Right lung (tissue), 10 donors: ENCODE results near the gene CDHR2. TPM values are rescaled to one million over a fixed set of nuclear protein-coding genes. Genes with fewer than 3 reads are reported as not detected.

Experiments used
- DNase-seq, 2 donors: peaks; one replicate each; pipeline ENCODE4 v3.0.0-alpha.2; 2013
- long read RNA-seq, 8 donors: transcript quantifications; one replicate each; lab custom pipeline, GENCODE V29; 2026
- polyA plus RNA-seq, 5 donors: library from polyadenylated mRNA; unstranded; fragments of 120-200 nt; gene quantifications; one replicate each; pipeline versions ENCODE4 v1.2.1 to v1.2.3, GENCODE V29; 2013; ENCODE audit warnings: inconsistent platforms in 1 of 5, low replicate concordance in 1 of 5; ENCODE audit not compliant: insufficient read length in 5 of 5, insufficient read depth in 1 of 5

The CDHR2 gene, protein sequence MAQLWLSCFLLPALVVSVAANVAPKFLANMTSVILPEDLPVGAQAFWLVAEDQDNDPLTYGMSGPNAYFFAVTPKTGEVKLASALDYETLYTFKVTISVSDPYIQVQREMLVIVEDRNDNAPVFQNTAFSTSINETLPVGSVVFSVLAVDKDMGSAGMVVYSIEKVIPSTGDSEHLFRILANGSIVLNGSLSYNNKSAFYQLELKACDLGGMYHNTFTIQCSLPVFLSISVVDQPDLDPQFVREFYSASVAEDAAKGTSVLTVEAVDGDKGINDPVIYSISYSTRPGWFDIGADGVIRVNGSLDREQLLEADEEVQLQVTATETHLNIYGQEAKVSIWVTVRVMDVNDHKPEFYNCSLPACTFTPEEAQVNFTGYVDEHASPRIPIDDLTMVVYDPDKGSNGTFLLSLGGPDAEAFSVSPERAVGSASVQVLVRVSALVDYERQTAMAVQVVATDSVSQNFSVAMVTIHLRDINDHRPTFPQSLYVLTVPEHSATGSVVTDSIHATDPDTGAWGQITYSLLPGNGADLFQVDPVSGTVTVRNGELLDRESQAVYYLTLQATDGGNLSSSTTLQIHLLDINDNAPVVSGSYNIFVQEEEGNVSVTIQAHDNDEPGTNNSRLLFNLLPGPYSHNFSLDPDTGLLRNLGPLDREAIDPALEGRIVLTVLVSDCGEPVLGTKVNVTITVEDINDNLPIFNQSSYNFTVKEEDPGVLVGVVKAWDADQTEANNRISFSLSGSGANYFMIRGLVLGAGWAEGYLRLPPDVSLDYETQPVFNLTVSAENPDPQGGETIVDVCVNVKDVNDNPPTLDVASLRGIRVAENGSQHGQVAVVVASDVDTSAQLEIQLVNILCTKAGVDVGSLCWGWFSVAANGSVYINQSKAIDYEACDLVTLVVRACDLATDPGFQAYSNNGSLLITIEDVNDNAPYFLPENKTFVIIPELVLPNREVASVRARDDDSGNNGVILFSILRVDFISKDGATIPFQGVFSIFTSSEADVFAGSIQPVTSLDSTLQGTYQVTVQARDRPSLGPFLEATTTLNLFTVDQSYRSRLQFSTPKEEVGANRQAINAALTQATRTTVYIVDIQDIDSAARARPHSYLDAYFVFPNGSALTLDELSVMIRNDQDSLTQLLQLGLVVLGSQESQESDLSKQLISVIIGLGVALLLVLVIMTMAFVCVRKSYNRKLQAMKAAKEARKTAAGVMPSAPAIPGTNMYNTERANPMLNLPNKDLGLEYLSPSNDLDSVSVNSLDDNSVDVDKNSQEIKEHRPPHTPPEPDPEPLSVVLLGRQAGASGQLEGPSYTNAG (N-terminal part only)
- polyA plus RNA-seq: under 1 TPM; 0.33 to 0.60 (median 0.40) TPM
- long read RNA-seq, donor 1, partial matches to known transcripts: 46 of 46 reads
- long read RNA-seq, donor 1, other reads (novel, unspliced or antisense): 0 of 46 reads
- long read RNA-seq, donor 2: 0 reads
- long read RNA-seq, donor 3: 0 reads
- long read RNA-seq, donor 4: 0 reads
- long read RNA-seq, donor 5: 0 reads
- long read RNA-seq, donor 6: 0 reads
- long read RNA-seq, donor 7: 0 reads
- long read RNA-seq, donor 8: 0 reads

DNA sequence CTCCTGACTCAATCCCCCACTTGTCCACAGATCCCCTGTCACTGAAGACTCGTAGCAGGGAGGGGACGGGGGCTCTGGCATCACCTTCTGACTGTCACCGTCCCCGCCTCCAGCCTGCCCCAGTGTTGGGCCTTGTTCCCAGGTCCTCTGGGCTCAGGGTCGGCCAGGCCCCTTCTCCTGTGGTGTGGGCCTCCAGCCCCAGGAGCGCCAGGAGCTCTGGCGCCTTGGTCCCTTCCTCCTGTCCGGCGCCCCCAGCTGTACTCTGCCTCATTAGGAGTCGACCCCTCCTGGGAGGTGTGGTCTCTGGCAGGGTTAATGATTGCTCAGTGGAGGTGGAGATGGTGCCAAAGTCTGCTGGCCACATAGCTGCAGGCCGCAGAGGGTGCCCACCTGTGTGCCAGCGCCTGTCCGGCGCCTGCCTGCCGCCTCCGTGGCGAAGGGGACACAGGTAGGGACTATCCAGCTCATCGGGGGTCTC lies at the start of gene CDHR2:
TSS of gene CDHR2 (plus strand) at position 376 of the 478 bp plus-strand sequence. CDS start 16,011 bp downstream, outside the sequence.
- DNase-seq: no peak

DNA sequence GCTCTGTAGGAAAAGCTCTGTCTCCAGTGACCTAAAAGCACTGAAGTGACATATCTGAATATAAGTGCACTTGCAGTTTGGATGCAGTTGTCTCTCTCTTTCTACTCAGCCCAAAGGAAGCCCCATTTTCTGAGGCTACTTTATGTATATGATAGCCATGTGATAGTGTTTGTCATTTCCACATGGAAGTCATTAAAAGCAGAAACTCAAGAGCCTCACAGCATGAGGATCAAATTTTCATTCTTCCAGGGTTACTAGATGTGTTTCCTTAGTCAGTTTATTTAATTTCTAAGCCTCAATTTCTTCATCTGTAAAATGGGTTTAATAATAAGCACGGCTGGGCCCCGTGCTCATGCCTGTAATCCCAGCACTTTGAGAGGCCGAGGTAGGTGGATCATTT lies 48.6 kb upstream of the CDHR2 start:
- DNase-seq: no peak

DNA sequence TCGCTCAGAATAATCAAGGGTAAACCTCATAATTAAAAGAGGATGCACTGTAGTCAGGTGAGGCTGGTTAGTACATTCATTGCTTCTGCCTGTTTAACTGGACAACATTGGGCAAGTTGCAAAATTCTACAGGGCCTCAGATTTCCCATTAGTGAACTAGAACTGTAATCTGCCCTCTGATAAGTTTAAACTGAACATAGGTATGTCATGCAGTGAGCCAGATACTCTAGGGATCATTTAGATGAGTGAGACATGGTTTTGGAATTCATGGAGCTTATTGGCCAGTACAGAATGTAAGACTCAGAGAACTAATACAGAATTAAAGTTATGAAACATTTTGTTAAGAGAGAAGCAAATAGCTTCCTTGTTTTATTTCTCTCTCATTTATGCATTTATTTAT lies 47.8 kb upstream of the CDHR2 start:
- no peak for DNase-seq

DNA sequence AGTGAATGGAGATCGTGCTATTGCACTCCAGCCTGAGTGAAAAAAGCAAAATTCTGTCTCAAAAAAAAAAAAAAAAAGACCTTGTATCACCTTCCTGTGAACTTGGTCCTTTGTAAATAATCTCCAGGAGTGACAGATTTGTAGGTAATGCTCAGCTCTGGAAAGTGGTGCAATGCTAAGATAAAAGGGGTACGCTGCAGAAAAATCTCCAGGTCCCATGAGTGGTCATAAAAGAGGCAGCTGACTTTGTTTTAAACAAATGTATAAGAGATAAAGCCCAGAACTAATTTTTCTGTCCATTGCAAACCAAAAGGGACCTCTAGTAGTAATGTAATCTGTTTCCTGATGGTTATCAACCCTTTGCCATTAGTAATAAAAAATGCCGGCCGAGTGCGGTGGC lies 45.6 kb upstream of the CDHR2 start:
- DNase-seq: no peak

DNA sequence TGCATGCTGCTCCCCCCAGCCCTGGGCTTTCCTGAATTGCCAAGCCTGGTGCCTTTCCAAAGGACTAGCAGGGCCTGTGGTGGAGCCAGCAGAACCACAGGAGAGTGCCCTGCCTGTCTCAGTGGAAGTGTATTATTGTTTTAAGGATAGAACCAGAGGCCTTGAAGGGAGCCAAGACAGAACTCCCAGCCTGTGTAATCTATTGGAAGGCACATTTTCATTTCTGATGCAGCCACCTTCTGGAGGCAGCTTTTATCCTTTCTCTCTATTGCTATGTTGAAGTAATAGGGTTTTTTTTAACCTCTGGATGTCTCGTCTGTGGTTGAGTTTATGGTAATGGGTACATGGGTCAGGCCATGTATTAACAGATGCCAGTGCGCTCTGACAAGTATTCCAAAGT lies 41.2 kb upstream of the CDHR2 start:
- no peak for DNase-seq

DNA sequence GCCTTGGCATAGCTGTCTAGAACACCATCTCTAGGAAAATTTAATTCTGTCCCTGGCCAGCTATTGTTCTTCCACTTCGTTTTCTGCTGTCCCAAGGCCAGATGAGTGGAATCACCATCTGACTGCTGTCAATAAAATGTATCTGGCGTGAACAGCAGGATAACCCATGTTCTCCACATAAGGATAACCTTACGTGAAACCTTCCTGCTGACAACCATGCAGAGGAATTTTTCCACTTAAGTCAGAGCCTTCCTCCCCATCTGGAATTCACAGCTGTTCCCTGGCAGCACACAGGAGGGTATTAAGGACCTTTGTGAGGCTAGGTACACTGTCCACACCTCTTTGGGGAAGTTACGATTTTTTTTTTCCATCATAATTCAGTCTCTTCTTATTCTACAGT lies 40.5 kb upstream of the CDHR2 start:
- no peak for DNase-seq

DNA sequence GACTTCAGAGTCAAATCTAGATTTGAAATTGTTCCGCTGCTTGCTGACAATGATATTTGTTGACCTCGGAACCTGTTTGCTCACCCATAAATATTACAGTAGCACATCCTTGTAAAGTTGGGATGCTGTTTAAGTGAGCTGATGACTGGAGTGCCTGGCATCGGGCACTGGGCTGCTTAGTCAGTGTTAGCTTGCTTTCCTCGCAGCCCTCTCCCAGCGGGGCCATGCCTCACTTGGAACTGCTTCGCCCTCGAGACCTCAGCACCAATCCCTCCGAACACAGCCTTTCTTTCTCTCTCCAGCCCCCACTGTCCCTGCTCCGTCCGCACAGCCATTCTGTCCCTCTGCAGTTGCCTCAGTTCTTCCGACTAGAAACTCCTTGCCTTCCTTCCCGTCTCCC lies 35.4 kb upstream of the CDHR2 start:
- DNase-seq: no peak

DNA sequence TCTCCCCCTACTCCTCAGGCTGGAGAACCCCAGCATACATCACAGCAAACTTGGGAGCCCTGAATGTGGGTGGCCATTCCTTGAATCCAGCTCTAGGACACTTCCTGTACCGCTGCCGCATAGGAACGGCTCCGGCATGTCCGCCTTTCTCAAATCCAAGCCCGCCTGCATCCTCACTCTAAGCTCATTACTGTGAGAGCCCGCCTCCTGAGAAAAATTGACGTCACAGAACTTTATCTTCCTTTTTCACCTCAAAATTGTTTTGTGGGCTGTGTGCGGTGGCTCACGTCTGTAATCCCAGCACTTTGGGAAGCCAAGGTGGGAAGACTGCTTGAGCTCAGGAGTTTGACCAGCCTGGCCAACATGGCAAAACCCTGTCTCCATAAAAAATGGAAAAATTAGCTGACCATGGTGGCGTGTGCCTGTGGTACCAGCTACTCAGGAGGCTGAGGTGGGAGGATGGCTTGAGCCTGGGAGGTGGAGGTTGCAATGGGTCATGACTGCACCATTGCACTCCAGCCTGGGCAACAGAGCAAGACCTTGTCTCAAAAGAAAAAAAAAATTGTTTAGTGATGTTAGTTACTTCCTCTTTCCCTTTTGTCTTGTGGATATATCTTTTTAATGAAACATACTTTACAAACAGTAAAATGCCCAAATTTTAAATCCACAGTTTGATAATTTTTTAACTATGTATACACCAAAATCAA lies 34.7 kb upstream of the CDHR2 start:
- DNase-seq: no peak

DNA sequence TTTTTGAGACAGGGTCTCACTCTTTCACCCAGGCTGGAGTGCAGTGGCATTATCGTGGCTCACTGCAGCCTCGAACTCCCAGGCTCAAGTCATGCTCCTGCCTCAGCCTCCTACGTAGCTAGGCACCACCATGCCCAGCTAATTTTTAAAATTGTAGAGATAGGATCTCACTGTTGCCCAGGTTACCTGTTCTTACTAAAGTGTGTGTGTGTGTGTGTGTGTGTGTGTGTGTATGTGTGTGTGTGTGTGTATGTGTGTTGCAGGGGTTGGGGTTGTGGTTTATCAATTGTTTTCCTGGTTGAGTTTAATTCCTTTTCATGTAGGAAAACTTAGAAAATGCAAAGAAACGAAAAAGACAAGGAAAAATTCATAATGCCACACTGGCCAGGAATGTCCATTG lies 33.7 kb upstream of the CDHR2 start:
- DNase-seq: no peak

DNA sequence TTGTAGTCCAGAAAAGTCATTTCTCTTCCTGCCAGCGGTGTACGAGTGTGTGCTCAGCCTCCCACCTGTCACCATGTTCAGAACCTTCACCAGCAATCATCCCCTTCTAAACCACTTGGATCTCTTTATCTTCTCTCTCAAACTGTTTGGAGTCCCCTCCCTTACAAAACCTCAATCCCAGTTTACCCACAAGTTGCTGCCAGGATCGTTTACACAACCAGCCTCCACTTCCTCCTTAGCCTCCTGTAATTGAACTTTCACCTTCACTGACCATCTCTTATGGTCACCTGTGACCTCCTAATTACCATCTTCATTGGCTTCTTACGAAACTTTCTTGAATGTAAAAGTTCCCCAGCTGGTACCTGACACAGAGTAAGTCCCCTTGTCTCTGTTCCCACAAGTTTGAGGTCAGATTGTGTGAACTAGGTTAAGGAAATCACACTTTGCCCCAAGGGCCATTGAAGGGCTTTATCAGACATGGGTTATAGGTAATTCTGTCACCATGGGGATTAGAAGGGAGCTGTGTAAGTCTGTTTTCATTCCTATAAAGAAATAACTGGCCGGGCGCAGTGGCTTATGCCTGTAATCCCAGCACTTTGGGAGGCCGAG lies 32.0 kb upstream of the CDHR2 start:
- DNase-seq: no peak

DNA sequence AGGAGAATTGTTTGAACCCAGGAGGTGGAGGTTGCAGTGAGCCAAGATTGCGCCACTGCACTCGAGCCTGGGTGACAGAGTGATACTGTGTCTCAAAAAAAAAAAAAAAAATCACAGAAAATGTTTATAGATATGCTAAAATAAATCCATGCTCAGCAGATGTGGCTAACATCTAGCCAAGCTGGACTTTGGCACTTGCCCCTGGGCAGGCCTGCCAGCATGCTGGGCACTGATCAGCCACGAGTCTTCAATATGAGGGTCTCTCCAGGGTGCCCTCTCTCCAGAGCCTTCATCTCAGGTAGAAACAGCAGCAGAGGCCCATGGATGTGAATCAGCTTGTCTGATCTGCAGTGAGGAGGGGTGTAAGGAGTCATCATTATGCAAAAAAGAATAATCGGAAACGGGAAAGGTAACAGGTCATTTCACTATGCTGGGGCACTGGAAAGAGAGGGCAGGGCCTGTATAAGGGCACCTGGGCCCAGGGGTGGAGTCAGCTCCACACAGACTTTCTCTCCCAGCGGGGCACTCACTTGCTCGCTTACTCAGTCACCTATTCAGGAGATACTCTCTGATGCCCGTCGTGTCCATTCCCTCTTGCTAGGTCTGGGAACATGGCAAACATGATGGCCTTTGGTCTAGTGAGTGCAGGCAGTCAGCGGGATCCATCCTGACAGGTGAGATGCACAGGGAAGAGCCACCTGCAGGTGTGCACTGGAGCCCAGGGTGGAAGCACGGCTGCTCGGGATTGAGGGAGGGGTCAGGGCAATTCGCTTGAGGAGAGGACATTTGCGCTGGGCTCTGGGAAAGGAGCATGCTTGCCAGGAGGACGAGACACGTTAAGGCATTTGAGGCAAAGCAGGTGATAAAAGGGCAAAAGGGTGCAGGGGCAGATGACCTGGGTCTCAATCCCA lies 29.1 kb upstream of the CDHR2 start:
- DNase-seq: no peak

DNA sequence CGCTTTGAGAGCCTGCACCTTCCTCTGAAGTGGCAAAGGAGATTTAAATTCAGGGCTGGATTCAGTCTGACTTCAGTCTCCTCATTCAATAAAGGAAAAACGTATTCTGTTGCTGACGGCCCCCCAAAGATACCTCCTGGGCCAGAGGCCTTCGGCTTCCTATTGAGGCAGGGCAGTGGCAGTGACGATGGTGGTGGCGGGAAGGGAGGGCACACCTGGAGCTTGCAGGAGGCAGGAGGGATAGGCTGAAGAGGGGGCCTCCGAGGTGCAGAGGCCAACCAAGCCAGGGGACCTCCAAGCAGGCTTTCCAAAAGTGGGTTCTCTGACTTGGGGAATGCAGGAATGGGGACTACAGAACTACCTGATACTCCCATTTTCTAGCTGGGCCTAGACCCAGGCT lies 27.9 kb upstream of the CDHR2 start:
- no peak for DNase-seq

DNA sequence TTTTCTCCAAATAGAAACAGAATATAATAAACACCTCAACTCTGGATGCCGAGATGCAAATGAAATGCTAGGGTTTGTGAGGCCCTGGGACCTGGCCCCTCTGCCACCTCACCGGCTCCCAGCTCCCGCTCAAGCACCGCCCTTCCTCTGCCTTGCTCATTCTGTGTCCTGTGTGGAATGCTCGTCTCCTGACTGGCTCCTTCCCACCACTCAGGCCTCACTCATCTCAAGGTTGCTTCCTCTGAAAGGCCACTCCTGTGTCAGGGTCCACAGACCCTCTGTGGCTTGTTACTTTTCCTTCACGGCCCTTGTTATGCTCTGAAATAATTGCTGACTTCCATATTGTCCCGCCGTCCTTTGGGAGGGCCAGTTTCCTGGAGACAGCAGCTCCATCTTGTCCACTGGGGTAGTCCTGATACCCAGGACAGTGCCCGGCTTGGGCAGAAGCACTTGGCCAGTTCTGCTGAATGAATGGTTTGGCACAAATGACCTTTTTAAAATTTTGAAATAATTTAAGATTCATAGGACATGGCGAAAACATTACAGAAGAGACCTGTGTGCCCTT lies 27.4 kb upstream of the CDHR2 start:
- no peak for DNase-seq

DNA sequence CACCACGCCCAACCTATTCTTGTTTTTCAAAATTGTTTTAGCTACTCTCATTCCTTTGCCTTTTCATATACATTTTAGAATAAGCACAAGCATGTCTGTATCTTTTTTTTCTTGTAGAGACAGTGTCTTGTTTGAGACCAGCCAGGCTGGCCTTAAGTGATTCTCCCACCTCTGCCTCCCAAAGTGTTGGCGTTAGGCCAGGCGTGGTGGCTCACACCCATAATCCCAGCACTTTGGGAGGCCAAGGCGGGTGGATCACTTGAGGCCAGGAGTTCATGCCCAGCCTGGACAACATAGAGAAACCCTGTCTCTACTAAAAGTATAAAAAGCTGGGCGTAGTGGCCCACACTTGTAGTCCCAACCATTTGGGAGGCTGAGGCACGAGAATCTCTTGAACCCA lies 25.0 kb upstream of the CDHR2 start:
- DNase-seq: no peak

DNA sequence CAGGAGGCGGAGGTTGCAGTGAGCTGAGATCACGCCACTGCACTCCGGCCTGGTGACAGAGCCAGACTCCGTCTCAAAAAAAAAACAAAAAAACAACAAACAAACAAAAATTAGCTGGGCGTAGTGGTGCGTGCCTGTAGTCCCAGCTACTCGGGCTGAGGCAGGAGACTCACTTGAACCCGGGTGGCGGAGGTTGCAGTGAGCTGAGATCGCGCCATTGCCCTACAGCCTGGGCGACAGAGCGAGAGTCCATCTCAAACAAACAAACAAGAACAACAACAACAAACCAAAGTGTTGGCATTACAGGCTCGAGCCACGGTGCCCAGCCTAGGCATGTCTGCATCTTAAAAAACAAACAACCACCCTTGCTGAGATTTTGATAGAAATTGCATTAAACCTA lies 24.2 kb upstream of the CDHR2 start:
- no peak for DNase-seq

DNA sequence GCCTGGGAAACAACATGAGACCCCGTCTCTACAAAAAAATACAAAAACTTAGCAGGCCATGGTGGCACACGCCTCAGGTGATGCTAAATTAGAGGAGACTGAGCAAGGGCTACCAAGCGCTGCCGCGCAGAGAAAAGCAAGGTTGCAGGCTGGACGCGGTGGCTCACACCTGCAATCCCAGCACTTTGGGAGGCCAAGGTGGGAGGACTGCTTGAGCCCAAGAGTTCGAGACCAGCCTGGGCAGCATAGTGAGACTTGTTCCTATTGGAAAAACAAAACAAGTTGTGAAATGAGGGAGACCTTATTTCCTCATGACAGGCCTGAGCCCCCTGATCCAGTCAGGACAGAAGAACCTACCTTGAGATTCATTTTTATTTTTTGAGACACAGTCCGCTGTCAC lies 23.5 kb upstream of the CDHR2 start:
- no peak for DNase-seq

DNA sequence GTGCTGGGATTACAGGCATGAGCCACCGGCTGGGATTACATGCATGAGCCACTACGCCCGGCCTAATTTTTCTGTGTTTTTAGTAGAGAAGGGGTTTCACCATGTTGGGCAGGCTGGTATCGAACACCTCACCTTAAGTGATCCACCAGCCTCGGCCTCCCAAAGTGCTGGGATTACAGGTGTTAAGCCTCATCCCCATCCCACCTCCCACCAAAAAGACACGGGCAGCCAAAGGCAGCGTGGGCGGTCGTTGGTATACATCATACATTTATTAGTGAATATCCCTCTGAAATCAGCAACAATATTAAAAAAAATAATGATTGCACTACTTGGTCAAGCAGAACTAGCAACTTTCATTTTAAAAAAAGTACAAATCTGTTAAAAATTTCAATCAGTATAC lies 22.7 kb upstream of the CDHR2 start:
- no peak for DNase-seq
